Stromal cell of bone marrow (primary cell): ENCODE results near the gene ATP10A.

ENCODE experiments used
- DNase-seq: peaks from one replicate; pipeline ENCODE4 v3.0.0-alpha.2; 2012; ENCODE audit warnings: low read depth

Gene ATP10A

DNA sequence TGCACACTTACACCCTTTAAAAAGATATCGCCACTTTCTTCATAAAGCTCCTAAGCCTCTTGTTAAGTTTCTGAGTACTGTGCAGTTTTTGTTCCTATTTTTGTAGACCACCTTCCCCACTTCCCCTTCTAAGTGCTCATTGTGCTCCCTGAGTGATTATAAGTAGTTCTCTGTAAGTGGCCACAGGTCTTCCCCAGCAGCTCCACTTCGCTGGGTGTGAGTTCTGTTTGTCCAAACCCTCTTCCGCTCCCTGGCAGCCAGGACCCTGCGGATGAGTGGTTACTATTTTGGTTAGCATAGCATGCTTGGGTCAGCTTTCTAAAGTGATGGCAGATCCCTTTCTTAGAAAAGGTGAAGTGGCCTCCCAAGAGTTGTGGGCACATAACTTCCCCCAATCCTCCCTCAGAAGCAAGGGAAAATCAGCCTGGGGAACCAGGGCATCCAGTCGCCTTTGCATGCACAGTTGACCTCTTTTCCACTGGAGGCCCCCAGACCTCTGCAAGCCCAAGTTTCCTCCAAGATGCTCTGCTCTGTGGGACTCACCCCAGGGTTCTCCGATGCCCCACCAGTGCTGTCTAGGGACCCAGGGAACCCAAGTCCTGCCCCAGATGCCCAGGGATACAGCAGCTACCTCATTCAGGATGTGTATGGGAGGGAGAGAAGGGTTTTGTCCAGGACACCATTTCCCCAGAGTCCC, 69.6 kb downstream of the ATP10A start:
- no peak for DNase-seq

DNA sequence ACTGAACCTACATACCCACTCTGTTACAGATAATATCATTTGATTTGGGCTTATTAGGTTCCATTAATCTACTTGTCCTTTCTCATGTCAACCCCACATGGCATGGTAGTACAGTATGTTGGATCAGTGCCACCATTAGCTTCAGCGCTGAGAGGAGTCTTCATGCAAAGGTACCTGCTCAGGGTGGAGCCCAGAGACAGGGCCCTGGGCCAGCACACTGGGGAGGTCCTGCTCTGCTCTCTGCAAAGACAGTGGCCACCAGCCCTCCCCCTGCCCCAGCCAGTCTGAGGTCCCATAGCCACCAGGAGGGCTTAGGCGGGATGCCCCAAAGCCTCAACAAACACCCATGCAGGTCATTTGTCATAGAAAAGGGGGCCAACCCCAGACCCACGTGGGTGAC, 71.0 kb downstream of the ATP10A start:
- DNase-seq, result no peak

DNA sequence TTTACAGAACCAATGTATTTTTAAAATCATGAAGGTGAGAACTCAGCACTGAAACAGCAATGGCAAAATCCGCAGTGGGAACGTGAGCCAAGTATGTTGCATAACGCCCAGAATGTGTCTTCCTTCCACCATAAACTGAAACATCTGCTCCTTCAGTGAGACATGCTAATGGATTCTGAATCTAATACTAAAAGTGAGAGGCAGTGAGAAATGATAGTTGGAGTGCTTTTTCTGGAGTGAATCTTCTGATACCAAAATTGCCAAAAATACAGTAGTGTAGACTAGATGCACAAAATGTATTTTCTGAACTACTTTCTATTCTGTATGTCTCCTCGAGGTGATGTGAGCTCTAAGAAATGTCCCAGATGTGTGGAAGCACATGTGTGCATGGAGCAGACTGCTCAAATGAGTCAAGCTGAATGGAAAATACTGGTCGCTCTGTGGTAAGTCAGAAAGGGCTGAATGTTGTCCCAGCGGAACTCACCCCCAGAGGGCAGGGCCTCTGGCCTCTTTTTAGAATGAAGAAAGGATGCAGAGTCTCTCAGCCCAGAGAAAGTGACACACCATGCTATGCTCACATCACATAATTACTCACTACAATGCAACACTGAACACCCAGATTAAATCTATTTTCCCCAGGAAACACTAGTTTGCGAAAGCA, 73.0 kb downstream of the ATP10A start:
- peak; percentile 98 for DNase-seq

DNA sequence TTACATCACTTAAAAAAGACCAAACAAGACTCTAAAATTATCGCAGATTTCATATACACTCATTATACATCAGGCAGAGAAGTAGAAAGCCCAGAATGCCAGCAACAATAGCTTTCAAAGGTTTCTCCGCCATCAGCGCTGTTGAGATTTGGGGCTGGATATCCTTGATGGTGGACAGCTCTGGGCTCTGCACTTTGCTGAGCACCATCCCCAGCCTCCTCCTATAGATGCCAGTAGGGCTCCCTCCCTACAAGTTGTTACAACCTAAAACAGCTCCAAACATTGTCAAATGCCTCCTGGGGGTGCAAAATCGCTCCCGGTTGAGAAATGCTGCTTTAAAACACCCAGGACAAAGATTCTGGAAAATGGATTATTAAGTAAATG, 73.5 kb downstream of the ATP10A start:
- no peak for DNase-seq

DNA sequence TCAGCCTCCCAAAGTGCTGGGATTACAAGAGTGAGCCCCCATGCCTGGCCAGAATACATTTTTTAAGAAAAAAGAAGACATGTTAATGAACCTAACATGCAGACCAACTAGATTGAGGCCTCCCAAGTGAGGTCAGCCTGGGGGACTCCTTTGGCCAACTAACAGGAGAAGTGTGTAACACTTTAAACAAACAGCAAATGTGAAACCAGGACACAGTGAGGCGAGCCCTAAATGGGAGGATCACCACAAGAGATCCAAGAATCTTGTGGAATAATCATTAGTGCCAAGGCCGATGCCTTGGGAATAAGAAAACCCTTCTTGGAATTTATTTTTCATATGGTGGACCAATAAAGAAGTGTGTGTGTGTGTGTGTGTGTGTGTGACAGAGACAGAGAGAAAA, 73.9 kb downstream of the ATP10A start:
- peak; percentile 83 for DNase-seq

GRCh38 chr15:25787855-25788520, 75.1 kb downstream of the ATP10A start:
- peak; percentile 37 for DNase-seq

DNA sequence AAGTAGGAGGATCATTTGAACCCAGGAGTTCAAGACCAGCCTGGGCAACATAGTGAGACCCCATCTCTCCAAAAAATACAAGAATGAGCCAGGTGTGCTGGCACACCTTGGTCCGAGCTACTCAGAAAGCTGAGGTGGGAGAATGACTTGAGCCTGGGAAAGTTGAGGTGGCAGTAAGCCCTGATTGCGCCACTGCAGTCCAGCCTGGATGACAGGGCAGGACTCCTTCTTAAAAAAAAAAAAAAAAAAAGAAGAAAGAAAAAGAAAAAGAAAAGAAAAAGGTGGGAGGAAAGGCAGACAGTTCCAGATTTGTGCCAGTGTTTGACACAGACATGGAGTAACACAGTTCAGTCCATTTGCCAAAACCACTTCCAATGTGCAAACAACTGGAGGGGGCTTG, 75.7 kb downstream of the ATP10A start:
- DNase-seq, result no peak

- no peak for DNase-seq
These were observed 77.1 kb downstream of the ATP10A start for GRCh38 chr15:25786040-25786439.

DNA sequence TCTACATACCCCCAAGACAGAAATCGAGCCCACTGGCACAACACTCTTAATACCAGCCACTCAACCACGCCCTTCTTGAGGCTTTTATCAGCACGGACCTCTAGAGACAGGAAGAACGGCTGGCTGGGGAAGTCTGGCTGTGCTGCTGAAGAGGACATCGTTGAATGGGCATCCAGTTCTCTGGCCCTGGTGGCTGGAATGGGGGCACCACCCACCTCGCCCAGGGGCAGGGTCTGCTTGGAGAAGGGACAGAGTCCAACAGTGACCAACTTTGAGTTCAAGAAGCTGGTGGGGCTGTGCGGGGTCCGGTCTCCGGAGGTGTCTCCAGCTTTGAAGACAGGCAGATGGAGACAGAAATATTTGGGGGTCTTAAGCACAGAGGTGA, 77.5 kb downstream of the ATP10A start:
- no peak for DNase-seq

DNA sequence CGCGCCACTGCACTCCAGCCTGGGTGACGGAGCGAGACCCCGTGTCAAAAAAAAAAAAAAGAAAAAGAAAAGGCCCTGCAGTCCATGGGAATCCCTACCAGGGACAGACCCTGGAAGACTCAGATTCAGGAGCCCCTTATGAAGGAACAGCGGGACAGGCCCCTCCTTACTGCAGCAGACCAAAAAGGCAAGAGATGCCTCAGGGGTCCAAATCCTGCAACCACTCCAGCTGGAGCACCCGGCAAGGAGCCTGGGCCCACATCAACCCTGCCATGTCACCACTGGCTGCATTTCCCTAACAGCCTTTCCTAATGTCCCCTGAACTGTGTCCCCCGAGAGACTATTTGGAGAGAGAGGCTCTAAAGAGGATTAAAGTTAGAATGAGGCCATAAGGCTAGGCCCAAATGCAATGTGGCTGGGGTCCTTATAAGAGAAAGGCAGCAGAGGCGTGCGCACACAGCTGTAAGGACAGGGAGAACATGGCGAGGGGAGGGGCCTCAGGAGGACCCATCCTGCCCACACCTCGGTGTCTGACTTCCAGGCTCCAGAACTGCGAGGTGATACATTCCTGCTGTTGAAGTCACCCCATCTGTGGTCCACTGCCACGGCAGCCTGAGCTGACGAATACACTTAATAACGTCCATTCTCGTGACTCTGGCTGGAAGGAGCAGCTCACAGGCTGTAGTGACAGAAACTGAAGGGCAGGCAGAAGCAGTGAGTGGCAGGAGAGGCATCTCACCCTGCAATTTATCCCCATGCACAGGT, 78.1 kb downstream of the ATP10A start:
- DNase-seq, result peak; percentile 57

DNA sequence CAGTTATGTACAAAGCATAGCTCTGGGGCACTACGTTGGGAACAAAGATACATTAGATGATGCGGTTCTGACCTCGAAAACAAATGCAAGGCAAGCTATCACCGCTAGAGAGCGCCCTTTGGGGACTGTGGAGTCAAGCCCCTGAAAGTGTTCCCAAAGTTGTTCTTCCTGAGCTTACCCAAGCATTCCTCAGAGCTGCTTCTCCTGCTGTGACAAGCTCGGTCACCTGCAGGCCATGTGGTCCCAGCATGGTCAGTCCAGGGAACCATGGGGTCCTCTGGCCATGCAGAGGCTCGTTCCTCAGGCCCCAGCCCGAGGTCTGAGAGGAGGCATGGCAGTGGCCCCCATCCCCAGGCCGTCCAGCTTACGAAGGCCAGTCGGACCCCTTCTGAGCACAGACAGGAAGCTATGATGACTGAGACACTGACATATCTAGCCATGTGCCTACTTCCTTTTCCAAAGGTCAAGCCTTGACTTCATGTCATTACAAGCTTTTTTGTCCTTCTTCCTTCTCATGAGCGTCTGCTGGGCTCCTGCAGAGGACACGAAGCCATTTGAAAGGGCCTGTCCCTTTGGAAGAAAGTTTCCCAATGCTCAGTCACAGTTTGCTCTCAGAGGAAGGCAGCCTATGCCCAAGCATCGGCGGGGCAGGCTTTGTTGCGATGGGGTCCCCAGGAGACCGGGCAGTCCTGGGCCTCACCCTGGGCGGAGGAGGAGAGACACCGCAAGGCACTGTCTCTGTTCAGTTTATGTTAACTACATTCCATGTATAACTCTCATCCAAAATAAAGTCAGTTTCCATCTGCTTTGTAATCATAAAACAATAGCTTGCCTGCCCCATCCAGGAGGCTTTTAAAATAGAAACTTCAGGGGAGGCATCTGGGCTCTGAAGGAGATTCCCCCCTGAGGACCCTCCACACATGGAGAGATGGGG, 79.3 kb downstream of the ATP10A start:
- DNase-seq, result no peak

- DNase-seq, result no peak
These were observed 80.0 kb downstream of the ATP10A start for GRCh38 chr15:25783134-25783533.

- no peak for DNase-seq
These were observed 82.5 kb downstream of the ATP10A start for GRCh38 chr15:25780479-25781255.

DNA sequence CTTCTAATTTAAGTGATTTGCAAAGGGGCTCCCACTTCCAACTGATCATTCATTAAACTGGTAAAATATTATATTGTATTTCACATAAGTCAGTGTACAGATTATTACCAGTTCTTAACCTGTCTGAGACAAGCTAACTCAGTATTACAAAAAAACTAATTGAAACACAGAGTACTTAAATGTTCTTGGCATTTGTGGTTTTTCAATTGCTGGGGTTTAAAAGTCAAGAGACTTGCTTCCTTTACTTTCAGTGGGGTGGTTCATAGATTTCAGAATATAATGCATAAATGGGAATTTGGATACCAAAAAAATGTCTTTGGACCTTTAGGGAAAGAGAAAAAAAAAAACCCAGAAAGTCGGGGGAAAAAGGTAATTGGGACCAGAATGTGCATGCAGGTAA, 85.0 kb downstream of the ATP10A start:
- DNase-seq, result no peak

DNA sequence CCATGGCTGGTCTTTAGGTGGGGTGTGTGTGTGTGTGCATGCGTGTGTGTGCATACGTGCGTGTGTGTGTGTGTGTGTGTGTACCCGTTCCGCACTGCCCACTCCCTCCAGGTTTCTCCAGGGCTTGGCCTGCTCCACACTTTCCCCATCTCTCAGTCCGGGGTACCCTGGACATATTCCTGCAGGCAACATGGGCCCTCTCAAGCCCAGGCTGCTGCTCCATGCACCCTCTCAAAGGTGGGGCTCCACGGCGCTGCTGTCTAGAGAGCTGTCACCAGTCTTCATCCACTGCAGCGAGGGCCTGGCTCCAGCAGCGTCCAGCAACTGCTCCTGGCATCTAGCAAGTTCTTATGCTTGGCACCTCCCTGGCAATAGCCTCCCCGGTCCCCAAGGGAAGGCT, 86.1 kb downstream of the ATP10A start:
- DNase-seq, result no peak

- DNase-seq, result no peak
These were observed 86.9 kb downstream of the ATP10A start for GRCh38 chr15:25776071-25776746.

- DNase-seq, result peak; percentile 57
These were observed 87.7 kb downstream of the ATP10A start for GRCh38 chr15:25775317-25775912.

- no peak for DNase-seq
These were observed 88.3 kb downstream of the ATP10A start for GRCh38 chr15:25774871-25775270.

- no peak for DNase-seq
These were observed 89.9 kb downstream of the ATP10A start for GRCh38 chr15:25773248-25773647.

DNA sequence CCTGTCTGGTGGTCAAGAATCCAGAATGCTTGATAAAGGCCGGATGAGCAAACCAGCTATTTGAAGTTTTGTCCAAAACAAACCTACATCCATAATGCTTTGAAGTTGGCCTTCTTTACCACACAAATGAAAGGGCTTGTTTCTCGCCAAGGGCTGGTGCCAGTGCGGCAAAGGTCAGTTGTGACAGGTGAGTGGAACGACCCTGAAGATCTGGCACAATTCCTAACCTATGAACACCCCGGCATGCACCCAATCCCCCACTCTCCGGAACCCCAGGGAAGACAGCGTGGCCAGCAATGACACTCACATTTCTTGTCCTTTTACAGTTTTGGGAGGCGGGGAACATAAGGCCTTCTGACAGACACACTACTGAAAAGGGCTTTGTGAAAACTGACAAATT, 90.6 kb downstream of the ATP10A start:
- no peak for DNase-seq
